Dedifferentiated amniotic fluid mesenchymal stem cell (primary cell): Measurements from ENCODE around the gene NFKB2.

Source experiments
- DNase-seq: peaks from one replicate; pipeline ENCODE4 v3.0.0-alpha.2; 2016; ENCODE audit errors: extremely low spot score

The NFKB2 gene

DNA sequence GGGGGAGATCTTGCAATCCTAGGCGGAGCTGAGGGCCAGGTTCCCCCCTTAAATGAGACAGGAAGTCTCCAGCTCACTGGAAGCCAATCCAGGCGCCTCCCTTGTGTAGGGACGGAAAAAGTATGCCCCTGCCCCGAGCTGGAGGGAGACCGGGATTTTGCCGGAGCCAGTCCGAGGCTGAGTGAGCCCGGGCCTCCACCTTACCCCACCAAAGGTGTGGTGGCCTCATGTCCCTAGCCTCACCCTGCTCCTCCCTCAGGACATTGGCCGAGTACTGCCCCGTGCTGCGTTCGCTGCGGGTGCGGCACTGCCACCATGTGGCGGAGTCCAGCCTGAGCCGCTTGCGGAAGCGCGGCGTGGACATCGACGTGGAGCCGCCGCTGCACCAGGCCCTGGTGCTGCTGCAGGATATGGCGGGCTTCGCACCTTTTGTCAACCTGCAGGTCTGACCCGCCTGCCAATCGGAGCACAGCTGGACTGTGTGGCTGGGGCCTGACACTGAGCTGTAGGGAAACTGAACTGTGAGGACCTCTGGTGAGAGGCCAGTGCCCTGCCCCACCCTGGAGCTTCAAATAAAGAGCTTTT, 27.1 kb downstream of the NFKB2 start:
- no peak for DNase-seq

DNA sequence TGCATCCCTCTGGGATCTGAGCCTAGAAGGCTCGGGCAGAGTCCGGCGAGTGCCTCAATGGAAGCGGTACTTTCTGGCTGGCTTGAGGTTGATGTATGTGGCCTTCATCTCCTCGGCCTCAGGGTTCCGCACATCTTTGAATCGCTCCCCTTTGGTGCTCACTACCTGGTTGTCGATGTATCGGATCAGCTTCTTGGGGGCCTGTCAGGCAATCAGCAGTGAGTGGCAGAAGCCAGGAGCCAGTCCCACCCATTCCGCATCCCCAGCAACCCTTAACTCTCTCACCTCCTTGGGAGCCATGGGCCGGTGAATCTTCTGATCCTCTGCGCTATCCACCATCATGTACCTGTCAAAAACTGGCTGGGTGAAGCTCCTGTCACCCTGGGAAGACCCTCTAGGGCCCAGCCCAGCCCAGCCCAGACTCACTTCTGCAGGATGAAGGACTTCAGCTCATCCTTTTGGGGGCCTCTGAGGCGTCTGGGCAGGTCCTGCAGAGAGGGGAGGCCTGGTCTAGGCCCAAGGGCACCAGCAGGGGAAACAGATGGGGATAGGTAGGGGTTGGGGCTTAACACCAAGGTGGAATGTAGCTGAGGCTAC, 28.0 kb downstream of the NFKB2 start:
- DNase-seq: no peak

DNA sequence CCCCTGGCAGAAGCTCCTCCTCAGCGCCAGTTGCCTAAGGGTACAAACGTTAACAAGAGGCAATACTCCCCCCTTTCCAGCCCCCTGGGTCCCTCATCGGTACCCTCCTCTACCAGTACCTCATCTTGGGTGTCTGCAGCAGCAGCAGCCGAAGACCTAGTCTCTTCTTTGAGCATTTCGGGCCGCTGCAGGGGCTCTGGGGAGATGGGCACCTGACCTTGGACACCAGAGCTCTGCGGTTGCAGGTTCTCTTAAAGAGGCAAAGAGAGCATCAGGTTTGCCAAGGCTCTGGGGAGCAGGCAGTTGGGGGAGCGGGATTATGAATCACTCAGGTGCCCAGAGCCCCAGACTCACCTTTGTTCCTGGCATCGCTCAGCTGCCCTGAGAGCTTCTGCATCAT, 28.6 kb downstream of the NFKB2 start:
- no peak for DNase-seq

DNA sequence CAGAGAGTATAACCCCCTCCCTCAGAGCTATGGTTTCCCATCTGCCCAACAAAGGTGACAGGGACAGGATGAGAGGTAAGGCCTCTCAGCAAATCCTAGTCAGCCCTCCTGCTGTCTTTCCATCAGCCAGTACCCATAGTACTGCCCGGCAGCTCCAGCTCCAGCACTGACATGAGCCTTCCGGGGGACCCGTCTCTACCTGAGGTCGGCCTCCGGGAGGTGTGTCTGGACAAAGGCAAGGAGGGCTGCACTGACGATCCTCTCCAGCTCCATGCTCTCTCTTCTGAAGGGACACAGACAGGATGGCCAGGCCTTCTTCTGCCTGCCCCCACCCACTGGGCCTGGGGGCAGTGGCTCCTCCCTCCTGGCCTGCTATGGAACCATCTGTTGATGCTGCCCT, 29.4 kb downstream of the NFKB2 start:
- DNase-seq: no peak

DNA sequence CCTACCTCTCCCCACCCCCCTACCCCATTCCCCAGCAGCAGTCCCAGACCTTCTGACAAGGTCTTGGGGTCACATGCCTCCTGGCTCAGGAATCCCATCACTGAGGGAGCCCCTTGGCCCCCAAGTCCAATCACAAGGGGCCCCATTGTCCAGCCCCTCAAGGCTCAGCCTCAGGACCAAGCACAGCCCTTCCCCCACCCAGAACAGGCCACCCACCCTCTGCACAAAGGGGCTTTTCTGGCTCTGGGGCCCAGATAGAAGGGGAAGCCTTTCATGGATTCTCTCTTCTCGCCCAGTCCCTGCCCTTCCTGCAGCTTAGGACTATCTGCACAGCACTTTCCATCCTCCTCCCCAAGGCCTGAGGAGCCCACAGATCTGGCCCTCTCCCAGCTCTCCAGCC, 29.9 kb downstream of the NFKB2 start:
- DNase-seq: no peak

DNA sequence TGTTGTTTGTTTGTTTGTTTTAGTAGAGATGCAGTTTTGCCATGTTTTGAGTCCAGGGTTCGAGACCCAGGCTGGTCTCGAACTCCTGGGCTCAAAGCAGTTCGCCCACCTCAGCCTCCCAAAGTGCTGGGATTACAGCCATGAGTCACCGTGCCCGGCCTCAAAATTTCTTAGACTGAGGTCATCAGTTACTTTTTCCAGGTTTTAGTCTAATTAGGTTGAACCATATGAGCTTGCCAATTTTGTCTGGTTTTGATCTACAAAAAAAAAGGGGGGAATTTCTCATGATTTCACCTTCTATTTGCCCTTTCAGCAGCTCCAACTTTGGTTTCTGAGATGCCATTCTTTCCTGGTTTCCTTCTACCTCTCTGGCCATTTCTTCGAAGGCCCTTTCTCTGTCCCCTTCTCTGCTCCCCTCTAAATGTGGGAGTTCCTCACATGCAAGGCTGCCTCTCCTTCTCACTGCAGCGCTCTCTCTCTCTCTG, 31.3 kb downstream of the NFKB2 start:
- no peak for DNase-seq

DNA sequence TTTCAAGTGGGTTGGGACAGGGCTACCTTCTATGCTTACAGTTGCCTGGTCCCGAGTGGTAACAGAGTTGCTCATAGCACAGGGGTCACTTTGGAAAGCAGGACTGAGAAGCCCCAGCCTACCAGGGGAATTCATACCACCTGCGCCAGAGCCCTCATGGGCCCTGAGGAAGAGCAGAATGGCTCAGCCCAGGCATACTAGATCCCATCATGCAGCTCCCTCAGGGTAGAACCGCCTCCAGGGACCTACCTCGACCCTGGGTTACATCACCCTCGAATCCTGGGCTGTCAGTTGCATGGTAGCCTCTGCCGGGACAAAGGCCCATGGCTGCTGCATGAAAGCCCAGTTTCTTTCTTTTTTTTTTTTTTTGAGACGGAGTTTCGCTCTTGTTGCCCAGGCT, 34.0 kb downstream of the NFKB2 start:
- DNase-seq: no peak

DNA sequence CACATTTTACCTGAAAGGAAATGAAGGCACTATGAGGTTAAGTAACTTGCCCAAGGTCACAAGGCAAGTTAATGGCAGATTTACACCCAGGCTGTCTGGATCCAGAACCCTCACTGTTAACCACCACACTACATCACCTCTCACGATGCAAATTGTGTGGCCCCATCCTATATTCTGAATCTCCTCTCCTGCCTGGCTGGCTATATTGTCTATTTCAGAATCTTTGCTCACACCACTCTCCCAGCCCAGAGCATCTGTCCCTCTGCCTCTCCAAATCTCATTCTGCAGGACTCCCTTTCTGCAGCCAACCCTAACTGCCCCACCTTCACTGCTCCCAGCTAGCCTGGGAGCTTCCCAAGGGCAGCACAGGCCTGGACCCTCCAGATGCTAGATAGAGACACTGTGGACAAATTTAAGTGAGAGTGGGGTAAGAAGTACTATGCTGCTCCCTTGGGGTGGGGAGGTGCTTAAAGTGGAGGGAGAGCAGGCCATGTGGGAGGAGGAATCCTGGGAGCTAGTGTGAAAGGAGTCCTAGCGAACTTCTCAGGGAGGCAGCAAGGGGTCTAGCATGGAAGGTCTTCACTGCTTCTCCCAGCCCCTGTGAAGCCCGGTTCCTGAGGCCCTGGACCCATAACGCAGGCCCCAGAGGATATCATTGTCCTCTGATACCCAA, 36.1 kb downstream of the NFKB2 start:
- DNase-seq: no peak

DNA sequence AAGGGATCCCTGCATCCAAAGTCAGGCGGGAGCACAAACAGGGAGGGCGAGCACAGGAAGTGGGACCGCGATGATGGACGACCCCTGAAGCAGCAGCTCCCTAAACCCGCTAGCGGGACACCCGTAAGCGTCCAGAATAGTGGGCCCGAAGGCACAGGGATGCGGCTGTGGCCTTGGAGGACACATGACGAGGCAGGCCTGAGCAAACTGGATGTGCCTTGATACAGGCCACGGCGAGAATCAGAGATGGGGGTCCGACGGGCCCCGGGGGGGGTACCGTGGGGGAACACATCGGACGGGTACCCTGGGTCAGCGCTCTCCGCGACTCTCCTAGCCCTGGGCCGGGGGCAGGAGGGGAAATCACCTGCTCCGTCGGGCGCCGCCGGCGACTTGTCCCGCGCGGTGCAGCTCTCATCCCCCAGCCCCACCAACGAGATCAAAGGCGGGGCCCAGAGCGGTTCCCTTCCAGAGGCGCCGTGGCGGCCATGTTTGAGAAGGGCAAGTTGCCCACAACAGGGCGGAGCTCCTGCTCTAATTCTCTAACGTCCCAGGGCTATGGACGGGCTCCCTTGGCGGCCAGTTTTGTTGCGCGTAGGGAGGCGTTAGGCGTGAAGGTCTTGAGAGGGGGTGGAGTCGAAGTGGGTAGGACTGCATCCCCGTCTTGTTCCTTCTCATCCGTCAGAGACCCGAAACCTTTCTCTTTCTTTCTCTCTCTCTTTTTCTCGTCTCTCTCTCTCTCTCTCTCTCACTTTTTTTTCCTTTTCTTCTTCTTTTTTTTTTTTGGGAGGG, 36.9 kb downstream of the NFKB2 start, which contains the start of gene CUEDC2:
TSS of gene CUEDC2 (minus strand) at position 413 of the 789 bp plus-strand sequence. CDS start 7,386 bp downstream, outside the sequence.
- peak; percentile 96 for DNase-seq

DNA sequence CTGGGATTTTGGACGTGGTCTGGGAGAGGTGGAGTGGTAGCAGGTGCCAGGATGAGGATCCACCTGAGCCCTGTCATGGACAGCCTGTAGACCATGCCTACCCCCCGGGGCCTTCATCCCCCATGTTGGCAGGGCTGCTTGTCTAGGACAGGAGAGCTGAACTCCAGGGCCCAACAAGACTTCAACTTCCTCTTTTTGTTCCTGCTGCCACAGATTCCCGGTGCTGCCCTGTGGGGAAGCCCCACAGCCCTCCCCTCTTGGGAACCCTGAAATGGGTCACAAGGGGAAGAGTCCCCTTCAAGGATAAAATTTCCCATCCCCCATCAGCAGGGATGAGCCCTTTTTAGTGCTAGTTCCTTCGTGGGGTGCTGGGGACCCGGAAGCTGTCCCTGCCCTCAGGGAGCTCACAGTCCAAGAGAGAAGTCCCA, 38.1 kb downstream of the NFKB2 start:
- no peak for DNase-seq

DNA sequence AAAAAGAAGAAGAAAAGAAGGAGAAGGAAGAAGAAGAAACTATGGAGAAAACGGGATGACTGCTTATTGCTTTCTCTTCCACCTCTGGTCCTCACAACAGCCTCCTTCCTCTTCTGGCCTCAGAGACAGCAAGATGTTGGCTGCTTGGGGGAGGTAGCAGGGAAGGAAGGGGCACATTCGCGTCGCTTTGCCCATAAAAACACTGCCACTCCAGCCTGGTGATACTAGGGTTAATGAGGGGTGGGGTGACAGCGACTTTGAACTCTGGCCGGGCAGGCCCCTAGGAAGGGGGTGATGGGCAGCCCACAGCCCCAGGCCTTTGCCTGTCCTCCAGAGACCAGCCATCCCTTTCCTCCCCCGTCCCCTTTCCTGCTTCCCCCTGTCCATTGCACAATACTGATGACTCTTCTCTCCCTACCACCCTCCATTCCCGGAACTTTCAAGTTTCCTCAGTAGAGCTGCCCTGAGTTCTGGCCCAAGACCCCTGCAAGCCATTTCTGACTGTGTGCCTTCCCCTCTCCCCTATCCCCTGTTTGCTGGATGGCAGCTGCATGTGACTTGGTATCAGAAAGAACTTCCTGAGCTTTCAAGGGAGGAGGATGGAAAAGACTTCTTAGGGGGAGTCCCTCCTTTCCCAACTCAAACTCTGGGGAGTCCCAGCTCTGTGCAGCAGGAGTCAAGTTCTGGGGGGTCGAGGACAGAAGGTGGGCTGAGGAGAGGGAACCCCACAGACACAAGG, 39.1 kb downstream of the NFKB2 start:
- DNase-seq: no peak

DNA sequence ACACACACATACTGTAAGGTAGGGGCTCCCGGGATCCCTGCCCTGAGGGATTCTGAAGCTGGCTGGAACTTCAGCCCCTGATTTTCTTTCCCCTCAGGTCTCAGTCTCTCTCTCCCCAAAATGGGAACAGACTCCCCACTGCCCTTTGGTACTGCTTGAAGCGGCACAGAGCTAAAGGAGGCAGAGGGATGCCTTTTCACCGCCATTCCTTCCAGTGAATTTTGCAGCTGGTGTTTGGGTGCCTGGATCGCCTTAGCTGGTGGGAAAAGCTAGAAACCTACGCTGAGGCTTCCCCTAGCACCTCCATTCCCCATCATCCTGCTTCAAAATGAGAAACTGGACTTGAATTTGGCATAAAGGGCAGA, 39.6 kb downstream of the NFKB2 start:
- no peak for DNase-seq

DNA sequence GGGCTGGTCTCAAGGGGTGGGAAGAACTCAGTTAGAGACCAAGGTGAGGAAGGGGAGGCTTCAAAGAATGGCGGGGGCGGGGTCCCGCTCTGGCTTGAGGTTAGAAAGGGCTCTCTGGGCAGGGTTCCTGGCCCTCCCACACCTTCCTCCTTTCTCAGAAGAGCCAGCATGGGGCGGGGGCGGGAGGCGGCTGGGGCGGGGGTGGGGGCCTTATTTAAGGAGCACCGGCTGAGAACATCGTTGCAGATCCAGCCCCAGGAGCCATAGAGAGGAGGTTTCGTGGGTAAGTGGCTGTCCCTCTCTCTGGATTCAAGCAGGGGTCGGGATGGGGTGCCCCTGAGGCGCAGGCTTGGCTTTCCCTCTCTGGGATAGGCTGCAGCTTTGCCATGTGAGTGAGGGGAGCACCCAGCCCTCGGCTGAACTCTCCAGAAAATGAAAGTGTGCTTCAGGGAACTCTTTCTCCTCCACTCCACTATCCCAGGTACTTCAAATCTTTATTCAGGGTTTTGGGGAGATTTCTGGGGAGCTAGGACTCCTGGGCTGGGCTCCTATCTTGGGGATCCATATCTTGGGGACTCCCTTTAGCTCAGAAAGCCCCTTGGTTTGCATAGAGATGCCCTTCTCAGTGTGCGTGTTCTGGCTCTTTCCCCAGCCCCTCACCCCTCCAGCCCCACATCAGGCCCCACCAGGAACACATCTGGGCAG, 40.2 kb downstream of the NFKB2 start:
- no peak for DNase-seq

DNA sequence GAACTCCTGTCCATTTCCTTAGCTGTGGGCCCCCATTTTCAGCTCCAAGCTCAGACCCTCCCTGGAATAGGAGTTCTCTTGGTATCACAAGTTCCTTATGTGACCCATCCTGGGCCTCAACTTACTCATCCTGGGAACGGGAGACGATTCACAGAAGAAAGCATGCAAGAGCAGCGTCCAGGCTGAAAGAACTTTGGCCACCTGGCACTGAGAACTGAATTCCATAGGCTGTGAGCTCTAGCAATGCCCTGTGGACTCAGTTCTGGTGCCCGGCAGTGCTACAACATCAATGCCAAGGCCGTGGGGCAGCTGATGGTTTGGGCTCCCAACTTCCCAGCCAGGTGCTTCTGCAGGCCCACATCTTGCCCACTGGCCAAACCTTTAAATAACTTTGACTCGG, 40.8 kb downstream of the NFKB2 start:
- no peak for DNase-seq

DNA sequence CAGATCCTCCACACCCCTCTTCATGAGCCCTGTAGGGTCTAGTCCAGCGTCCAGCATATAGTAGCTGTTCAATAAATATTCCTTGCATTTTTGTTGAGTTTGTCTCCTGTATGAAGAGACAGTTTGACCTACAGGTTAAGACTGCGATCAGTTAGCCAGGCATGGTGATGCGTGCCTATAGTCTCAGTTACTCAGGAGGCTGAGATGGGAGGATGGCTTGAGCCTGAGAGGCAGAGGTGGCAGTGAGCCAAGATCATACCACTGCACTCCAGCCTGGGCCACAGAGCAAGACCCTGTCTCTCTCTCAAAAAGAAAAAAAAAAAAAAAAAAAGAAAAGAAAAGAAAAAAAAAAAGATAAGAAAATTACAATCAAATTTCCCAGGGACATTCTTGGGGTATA, 42.0 kb downstream of the NFKB2 start:
- no peak for DNase-seq

DNA sequence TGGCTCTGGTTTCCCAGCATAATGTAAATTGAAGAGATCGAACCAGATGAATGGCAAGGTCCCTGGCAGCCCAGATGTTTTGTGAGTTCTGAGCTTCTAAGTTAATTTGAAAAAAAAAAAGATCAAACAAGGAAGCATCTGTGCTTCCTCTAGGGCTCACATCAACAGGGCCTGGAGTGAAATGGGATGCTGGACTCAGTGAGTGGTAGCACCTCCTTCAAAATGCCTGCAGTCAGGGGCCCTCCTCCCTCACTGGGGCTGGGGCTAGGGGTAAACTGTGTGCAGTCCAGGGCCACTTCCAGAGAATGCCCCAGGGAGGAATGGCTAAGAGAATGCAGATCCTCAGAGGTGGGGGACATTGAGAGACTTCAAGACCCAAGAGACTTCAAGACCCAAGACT, 42.9 kb downstream of the NFKB2 start:
- DNase-seq: no peak

DNA sequence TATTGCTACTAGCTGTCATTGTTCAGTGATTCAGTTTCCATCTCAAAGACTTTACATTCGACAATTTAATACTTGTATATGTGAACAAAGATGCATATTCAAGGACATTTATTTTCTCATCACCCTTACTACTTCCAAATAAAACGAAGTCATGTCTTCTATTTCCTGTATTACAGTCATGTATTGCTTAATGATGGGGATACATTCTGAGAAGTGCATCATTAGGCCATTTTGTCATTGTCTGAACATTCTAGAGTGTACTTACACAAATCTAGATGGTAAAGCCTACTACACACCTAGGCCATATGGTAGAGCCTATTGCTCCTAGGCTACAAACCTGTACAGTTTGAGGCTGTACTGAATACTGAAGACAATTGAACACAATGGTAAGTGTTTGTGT, 49.3 kb downstream of the NFKB2 start:
- DNase-seq: no peak

DNA sequence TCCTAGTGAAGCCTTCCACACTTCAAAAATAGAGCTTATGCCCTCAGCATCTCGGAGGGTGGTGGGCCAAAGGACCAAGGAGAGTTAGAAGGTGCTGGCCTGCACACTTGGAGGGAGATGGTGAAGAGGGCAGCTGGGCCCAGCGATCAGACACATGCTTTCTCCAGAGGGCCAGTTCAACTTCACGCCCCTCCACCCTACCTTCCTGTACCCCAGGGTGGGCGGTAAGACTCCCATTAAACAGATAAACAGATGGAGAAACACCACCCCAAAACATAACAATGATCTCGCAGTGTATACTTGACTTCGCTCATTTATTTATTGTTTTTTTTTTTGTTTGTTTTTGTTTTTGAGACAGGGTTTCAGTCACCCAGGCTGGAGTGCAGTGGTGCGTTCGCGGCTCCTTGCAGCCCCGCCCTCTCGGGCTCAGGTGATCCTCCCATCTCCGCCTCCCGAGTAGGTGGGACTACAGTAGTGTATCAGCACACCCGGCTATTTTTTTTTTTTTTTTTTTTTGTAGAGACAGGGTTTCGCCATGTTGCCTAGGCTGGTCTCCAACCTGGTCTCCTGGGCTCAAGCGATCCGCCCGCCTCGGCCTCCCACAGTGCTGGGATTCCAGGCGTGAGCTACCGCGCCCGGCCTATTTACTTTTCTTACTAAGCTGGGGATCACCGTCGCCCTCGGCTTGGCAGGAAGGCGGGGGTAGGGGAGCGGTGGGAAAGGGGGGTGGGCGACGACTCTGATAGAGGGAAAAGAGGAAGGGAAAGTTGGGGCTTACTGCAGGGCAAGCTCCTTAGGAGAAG, 54.0 kb downstream of the NFKB2 start:
- DNase-seq: no peak

DNA sequence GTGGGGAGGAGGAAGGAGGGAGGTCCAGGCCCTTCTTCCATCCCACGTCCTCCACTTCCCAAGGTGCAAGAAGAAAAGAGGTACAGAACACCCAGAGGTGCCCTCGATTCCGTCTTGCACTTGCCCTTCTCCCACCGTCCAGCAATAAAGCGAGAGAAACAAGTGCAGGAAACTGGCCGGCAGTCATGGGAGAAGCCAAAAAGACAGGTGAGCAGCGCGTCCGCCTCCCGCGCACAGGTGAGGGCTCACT, 54.5 kb downstream of the NFKB2 start:
- no peak for DNase-seq

DNA sequence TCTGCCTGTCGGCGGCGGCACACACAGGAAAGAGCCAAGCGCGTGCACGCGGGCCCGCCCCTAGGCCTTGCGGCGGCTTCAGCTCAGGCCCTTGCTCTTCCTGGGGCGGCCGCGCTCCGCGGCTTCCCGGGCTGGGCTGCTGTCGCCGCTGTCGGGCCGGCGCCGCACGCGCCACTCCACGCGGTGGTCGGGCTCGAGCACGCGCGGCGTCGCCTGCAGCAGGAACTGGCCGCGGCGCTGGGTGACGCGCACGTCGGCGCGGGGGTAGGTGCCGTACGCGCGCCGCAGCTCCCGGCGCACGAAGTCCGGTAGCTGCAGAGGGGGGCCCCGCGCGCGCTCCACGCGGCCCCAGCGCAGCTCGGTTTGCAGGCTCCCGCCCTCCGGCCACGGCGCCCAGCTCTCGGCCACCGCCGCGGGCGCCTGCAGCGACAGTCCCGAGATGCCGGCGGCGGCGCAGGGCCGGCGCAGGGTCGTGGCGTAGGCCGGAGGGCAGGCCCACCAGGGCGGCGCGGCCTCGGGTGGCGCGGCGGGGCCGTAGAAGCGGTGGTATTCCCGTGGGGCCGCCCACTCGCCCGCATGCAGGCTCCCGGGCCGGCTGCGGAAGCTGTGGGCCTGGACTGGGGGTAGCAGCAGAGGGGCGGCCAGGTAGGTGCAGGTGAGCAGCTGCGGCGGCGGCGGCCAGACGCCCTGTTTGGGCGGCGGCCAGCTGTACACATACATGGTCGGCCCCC, 55.0 kb downstream of the NFKB2 start:
- DNase-seq: peak; percentile 32
